Adrenal gland (tissue), 5 donors: ENCODE results near the gene PRSS21.

ENCODE experiments used
- CTCF ChIP-seq, 6 experiments: fragments of 450-650 bp in 4 of 6; fragments of 200-600 bp in 2 of 6; sonication (generic) in 1 of 6; IDR thresholded peaks; 1 replicate in 5 of 6; 2 replicates in 1 of 6; pipeline versions ENCODE4 v1.5.1 to v1.8.0; 2016 to 2021; ENCODE audit warnings: antibody characterized with exemption in 6 of 6, mild to moderate bottlenecking in 2 of 6, moderate library complexity in 1 of 6
- POLR2A ChIP-seq, 2 donors: fragments of 450-650 bp; IDR thresholded peaks; one replicate each; pipeline ENCODE4 v1.6.1; 2017; ENCODE audit warnings: antibody characterized with exemption in 2 of 2, mild to moderate bottlenecking in 2 of 2, moderate library complexity in 1 of 2
- donor health status: DM: no; HTN: no; CAD: no.

DNA sequence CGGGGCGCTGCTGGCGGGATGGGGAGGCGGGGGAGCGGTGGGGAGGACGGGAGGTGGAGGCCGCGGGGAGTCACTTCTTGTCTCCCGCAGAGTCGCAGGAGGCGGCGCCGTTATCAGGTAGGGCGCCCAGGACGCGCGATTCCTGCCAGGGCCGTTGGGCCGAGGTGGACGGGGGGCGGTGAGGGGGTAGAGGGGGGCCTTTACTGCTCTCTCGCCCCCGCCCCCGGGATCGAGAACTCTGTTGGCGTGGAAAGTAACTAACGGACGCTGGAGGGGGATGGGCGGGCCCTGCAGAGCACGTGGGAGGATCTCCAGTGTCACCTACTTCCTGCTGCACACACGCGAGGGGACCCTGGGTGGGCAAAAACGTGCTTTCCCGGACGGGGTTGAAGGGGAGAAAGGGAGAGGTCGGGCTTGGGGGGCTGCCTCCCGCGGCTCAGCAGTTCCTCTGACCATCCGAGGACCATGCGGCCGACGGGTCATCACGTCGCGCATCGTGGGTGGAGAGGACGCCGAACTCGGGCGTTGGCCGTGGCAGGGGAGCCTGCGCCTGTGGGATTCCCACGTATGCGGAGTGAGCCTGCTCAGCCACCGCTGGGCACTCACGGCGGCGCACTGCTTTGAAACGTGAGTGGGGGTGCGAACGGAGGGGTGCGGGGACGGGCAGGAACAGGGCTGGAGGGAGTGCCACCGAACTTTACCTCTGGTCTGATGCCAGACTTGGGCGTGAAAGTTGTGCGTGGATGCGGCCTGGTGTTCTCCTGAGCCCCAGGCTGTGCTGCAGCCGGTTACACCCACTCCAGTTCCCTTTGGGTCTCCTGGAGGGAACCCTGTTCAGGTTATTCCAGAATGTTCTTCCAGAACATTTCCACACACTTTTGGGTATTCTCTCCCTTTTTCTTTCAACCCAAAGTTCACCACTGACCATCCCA lies 569 bp downstream of the PRSS21 start:
- no peak for TF ChIP-seq POLR2A (IDR thresholded peaks at IDR 0.05)
- TF ChIP-seq CTCF (IDR thresholded peaks at IDR 0.05): no peak
